Endothelial cell of umbilical vein (primary cell): ENCODE data around the gene KIAA1210. TPM values are rescaled to one million over a fixed set of nuclear protein-coding genes. Genes with fewer than 3 reads are reported as not detected.

ENCODE experiments used
- BruUV-seq: library from RNA; stranded (reverse); fragments of 400-500 nt; replicated peaks from 2 replicates; lab custom pipeline; 2021; lab: Mats Ljungman, UMichigan
- CTCF ChIA-PET: fragments of 300-600, 350-600 bp; sonication (Branson Sonifier 250); formaldehyde crosslinking; loops from one replicate; lab custom pipeline; 2021; ENCODE audit warnings: antibody characterized with exemption, inconsistent platforms; lab: Charles Lee
- POLR2A ChIA-PET: fragments of 300-600, 350-600 bp; sonication (Branson Sonifier 250); formaldehyde crosslinking; loops from one replicate; lab custom pipeline; 2021; ENCODE audit warnings: antibody characterized with exemption, inconsistent platforms; lab: Charles Lee
- DNase-seq: peaks from one replicate; pipeline ENCODE4 v3.0.0-alpha.2; 2011; ENCODE audit warnings: low read depth, low spot score
- FAIRE-seq: peaks from 2 replicates; lab custom pipeline; 2011; peaks lifted over from hg19 to GRCh38; lab: Jason Lieb, UNC
- H2AFZ ChIP-seq: 2 replicates; pipeline ENCODE4 v1.6.0; 2012; ENCODE audit warnings: low read depth, low read length, control low read depth, inconsistent platforms
- H3K27ac ChIP-seq: 2 replicates; pipeline ENCODE4 v1.5.1; 2011; ENCODE audit warnings: low read depth, mild to moderate bottlenecking, control low read depth, low read length, moderate library complexity; ENCODE audit not compliant: insufficient read depth
- H3K27me3 ChIP-seq, 2 experiments: 2 replicates each; pipeline versions ENCODE4 v1.6.0 to v1.6.1; 2011; ENCODE audit warnings: low read length in 2 of 2, mixed read lengths in 1 of 2; ENCODE audit not compliant: control insufficient read depth in 2 of 2, insufficient read depth in 2 of 2
- H3K36me3 ChIP-seq, 2 experiments: 2 replicates in 1 of 2; 3 replicates in 1 of 2; pipeline ENCODE4 v1.5.1; 2011; ENCODE audit warnings: low read length in 2 of 2, mild to moderate bottlenecking in 1 of 2, moderate library complexity in 1 of 2; ENCODE audit not compliant: control insufficient read depth in 2 of 2, insufficient read depth in 2 of 2; ENCODE audit errors: extremely low read depth in 1 of 2
- H3K4me1 ChIP-seq: 3 replicates; pipeline ENCODE4 v1.5.1; 2011; ENCODE audit warnings: mild to moderate bottlenecking, low read length; ENCODE audit not compliant: control insufficient read depth, insufficient read depth; ENCODE audit errors: extremely low read depth
- H3K4me2 ChIP-seq: 2 replicates; pipeline ENCODE4 v1.6.1; 2011; ENCODE audit warnings: low read length, control low read depth, mixed read lengths; ENCODE audit not compliant: insufficient read depth
- H3K4me3 ChIP-seq, 3 experiments: fragments of 200-600 bp in 1 of 3; sonication (generic), shearing (Covaris generic) in 1 of 3; replicated peaks in 1 of 3; 2 replicates each; pipeline ENCODE4 v1.5.1; 2011 to 2016; ENCODE audit warnings: control low read depth in 3 of 3, low read length in 3 of 3, mild to moderate bottlenecking in 2 of 3, inconsistent platforms in 1 of 3, low read depth in 1 of 3, moderate library complexity in 1 of 3; ENCODE audit not compliant: insufficient read depth in 1 of 3
- H3K79me2 ChIP-seq: 2 replicates; pipeline ENCODE4 v1.6.0; 2012; ENCODE audit warnings: low read length, inconsistent platforms; ENCODE audit not compliant: control insufficient read depth, insufficient read depth
- H3K9ac ChIP-seq: replicated peaks from 2 replicates; pipeline ENCODE3; 2011; ENCODE audit warnings: low read length, control low read depth; ENCODE audit not compliant: insufficient read depth; ENCODE audit errors: extremely low read depth
- H3K9me1 ChIP-seq: replicated peaks from 3 replicates; pipeline ENCODE4 v1.6.0; 2011; ENCODE audit warnings: mild to moderate bottlenecking, low read length; ENCODE audit not compliant: control insufficient read depth, insufficient read depth; ENCODE audit errors: extremely low read depth
- H3K9me3 ChIP-seq: replicated peaks from 2 replicates; pipeline ENCODE4 v1.5.1; 2012; ENCODE audit warnings: low read length, inconsistent platforms; ENCODE audit not compliant: control insufficient read depth, insufficient read depth
- H4K20me1 ChIP-seq: replicated peaks from 2 replicates; pipeline ENCODE3; 2011; ENCODE audit warnings: mild to moderate bottlenecking, low read length; ENCODE audit not compliant: control insufficient read depth, insufficient read depth; ENCODE audit errors: extremely low read depth
- CTCF ChIP-seq, 2 donors: IDR thresholded peaks; 1 replicate in 1 of 2; 2 replicates in 1 of 2; pipeline ENCODE4 v1.5.1; 2011; ENCODE audit warnings: low read length in 2 of 2, mild to moderate bottlenecking in 2 of 2, moderate library complexity in 2 of 2, control low read depth in 1 of 2, inconsistent platforms in 1 of 2, low read depth in 1 of 2; ENCODE audit not compliant: insufficient read depth in 1 of 2; ENCODE audit errors: extremely low read depth in 1 of 2
- EZH2 ChIP-seq: IDR thresholded peaks from 2 replicates; pipeline ENCODE4 v1.6.1; 2012; ENCODE audit warnings: borderline replicate concordance, low read depth, mild to moderate bottlenecking, moderate library complexity, low read length, inconsistent platforms; ENCODE audit not compliant: severe bottlenecking
- FOS ChIP-seq: IDR thresholded peaks from 2 replicates; pipeline ENCODE4 v1.6.1; 2011; ENCODE audit warnings: mild to moderate bottlenecking, low read length, moderate library complexity, borderline replicate concordance; ENCODE audit not compliant: insufficient read depth
- GATA2 ChIP-seq: IDR thresholded peaks from 2 replicates; pipeline ENCODE4 v1.7.0; 2011; ENCODE audit warnings: low read depth, mild to moderate bottlenecking, moderate library complexity, mixed read lengths, low read length; ENCODE audit not compliant: insufficient read length, insufficient read depth
- MAX ChIP-seq: IDR thresholded peaks from 2 replicates; pipeline ENCODE4 v1.6.1; 2011; ENCODE audit not compliant: insufficient read depth, insufficient read length
- MYC ChIP-seq: IDR thresholded peaks from one replicate; pipeline ENCODE4 v1.6.1; 2011; ENCODE audit warnings: mild to moderate bottlenecking, low read depth, low read length
- POLR2A ChIP-seq: IDR thresholded peaks from 2 replicates; pipeline ENCODE4 v1.6.1; 2012; ENCODE audit warnings: low read depth, mild to moderate bottlenecking, control low read depth, low read length
- dilution Hi-C: fragments of 300-500 bp; cut with MboI; formaldehyde crosslinking; loops from one replicate; pipeline ENCODE4 v1.15.0; 2019; ENCODE audit warnings: low sequenced_read_pairs; ENCODE audit not compliant: extremely low pct_ligation_motif_present
- intact Hi-C: fragments of 100-400 bp; cut with micrococcal nuclease; formaldehyde crosslinking; loops from one replicate; pipeline ENCODE4 v1.10.0; 2022
- polyA plus RNA-seq, 4 experiments: library from polyadenylated mRNA; depleted of rRNA in 3 of 4; stranded (reverse) in 3 of 4; unstranded in 1 of 4; fragments of >200 nt; gene quantifications; 2 replicates each; pipeline versions ENCODE4 v1.2.1 to v1.2.3, GENCODE V29; 2011 to 2012; ENCODE audit warnings: missing spikeins in 1 of 4
- total RNA-seq: library from RNA; stranded (reverse); gene quantifications from 2 replicates; pipeline ENCODE4 v1.2.3, GENCODE V29; 2021

Gene KIAA1210
- total and polyA plus RNA-seq, 2 donors (not counting 3 experiments of a cell fraction or from before 2014, with no cell fraction given), result not detected

DNA sequence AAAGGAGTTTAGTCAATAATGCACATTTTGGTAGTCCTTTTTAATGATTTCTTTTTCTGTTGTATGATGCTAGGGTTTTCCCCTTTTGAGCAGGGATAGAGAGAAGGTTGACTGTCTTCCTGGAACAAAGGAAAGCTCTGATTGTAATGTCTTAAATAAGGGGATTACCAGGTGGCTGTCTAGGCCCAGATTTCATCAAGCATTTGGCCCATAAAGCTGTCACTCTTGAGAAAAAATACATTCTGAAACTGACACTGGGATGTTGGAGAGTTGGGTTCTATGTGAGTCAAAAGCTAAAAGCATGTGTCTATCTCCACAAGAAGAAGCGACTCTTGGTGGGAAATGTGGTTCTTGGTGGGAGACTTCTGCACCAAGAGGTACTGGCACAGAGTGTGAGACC, 26.4 kb downstream of the KIAA1210 start:
- BruUV-seq, result no TSS peak
- ChIA-PET POLR2A (no interaction called here), CTCF (interaction anchor here (1.1 kb wide), 1 partner anchor 18 kb away, joined by 3 read pairs; no protein-coding TSS in a partner anchor)
- no peaks in the 10 kb centered on the region for H3K9me1 ChIP-seq
- no peaks in the 10 kb centered on the region for H3K4me1 ChIP-seq
- H3K27ac ChIP-seq, result no peak overlapping the region
- H3K4me3 ChIP-seq, result no peak overlapping the region
- no peak overlapping the region for H3K9ac ChIP-seq
- dilution Hi-C loops (no loop called here), intact Hi-C loops (no loop called here)
- TF ChIP-seq POLR2A (no peak), EZH2 (no peak), GATA2 (no peak), MYC (no peak), MAX (no peak), CTCF (IDR thresholded peaks at IDR 0.05; ENCODE audit: extremely low read depth in 1 of 2, insufficient read depth in 1 of 2, low read depth in 1 of 2, low read length in 2 of 2) (no peak), FOS (no peak)
- no peak for DNase-seq
- FAIRE-seq, result no peak
- H3K36me3 ChIP-seq, result no peaks in the 10 kb centered on the region
- no peaks in the 10 kb centered on the region for H4K20me1 ChIP-seq
- H3K79me2 ChIP-seq, result no peaks in the 10 kb centered on the region
- no peak overlapping the region for H2AFZ ChIP-seq
- no peaks in the 10 kb centered on the region for H3K9me3 ChIP-seq
- H3K27me3 ChIP-seq, result no peaks in the 10 kb centered on the region
- no peak overlapping the region for H3K4me2 ChIP-seq
